Measurements from ENCODE around the gene NACC1.
"Not testable (repeated sequence)": the region's sequence is repeated elsewhere in the genome, so short reads cannot be mapped to it uniquely, and the experiment has no call there.

Gene NACC1

GRCh38 chr19:13166151-13166550 is 48.1 kb downstream of the NACC1 start:
- not testable (repeated sequence) for DNase-seq

- DNase-seq: no peak
These were observed 51.7 kb downstream of the NACC1 start for GRCh38 chr19:13169769-13170168.

GRCh38 chr19:13171146-13171545 is 53.1 kb downstream of the NACC1 start:
- no peak for DNase-seq

- DNase-seq: no peak
These were observed 54.5 kb downstream of the NACC1 start for GRCh38 chr19:13172346-13173138.

- no peak for DNase-seq
These were observed 55.2 kb downstream of the NACC1 start for GRCh38 chr19:13173139-13173737.

GRCh38 chr19:13176345-13176744 is 58.3 kb downstream of the NACC1 start:
- no peak for DNase-seq

GRCh38 chr19:13177584-13177983 is 59.5 kb downstream of the NACC1 start:
- DNase-seq: not testable (repeated sequence)

- DNase-seq: not testable (repeated sequence)
These were observed 60.2 kb downstream of the NACC1 start for GRCh38 chr19:13178291-13178690.

GRCh38 chr19:13181747-13182388 is 63.8 kb downstream of the NACC1 start:
- DNase-seq: no peak

- DNase-seq: not testable (repeated sequence)
These were observed 66.9 kb downstream of the NACC1 start for GRCh38 chr19:13184926-13185325.

- not testable (repeated sequence) for DNase-seq
These were observed 67.9 kb downstream of the NACC1 start for GRCh38 chr19:13185763-13186657.

- DNase-seq: not testable (repeated sequence)
These were observed 68.6 kb downstream of the NACC1 start for GRCh38 chr19:13186688-13187087.

- no peak for DNase-seq
These were observed 69.4 kb downstream of the NACC1 start for GRCh38 chr19:13187419-13187818.

GRCh38 chr19:13189600-13189999 is 71.5 kb downstream of the NACC1 start:
- no peak for DNase-seq

All from 8988T (cell line).